ENCODE measurements around the gene FGF11.

GRCh38 chr17:7480089-7480384 lies 40.7 kb downstream of the FGF11 start:
- TF ChIP-seq CTCF (IDR thresholded peaks at IDR 0.05) (peak in 1 of 6 experiments; percentile 0), POLR2A (IDR thresholded peaks at IDR 0.05) (no peak)

Measured in adrenal gland (tissue), 5 donors.